Stimulated activated naive CD8-positive, alpha-beta T cell treated with anti-CD3 and anti-CD28 coated beads, Interleukin-15, Interleukin-2, amounts not matched to agents 100 U/mL and 50 U/mL, for 24 hours (primary cell): ENCODE measurements around the gene IRGM.
"Not testable (repeated sequence)": the region's sequence is repeated elsewhere in the genome, so short reads cannot be mapped to it uniquely, and the experiment has no call there.

ENCODE experiments used
- ATAC-seq: fragments of 150-1000 bp; cut with Tn5 transposase; one replicate; pipeline ENCODE4 v1.10.0; 2021
- DNase-seq: peaks from one replicate; pipeline ENCODE4 v3.0.0; 2021

IRGM gene, protein sequence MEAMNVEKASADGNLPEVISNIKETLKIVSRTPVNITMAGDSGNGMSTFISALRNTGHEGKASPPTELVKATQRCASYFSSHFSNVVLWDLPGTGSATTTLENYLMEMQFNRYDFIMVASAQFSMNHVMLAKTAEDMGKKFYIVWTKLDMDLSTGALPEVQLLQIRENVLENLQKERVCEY

DNA sequence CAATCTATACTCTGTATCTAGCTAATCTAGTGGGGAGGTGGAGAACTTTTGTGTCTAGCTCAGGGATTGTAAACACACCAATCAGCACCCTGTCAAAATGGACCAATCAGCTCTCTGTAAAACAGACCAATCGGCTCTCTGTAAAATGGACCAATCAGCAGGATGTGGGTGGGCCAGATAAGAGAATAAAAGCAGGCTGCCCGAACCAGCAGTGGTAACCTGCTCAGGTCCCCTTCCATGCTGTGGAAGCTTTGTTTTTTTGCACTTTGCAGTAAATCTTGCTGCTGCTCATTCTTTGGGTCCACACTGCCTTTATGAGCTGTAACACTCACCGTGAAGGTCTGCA lies at the start of gene IRGM:
TSS of gene IRGM (plus strand) at position 214 of the 346 bp plus-strand sequence. CDS start 1,603 bp downstream, outside the sequence.
- ATAC-seq, DNase-seq: not testable (repeated sequence)

DNA sequence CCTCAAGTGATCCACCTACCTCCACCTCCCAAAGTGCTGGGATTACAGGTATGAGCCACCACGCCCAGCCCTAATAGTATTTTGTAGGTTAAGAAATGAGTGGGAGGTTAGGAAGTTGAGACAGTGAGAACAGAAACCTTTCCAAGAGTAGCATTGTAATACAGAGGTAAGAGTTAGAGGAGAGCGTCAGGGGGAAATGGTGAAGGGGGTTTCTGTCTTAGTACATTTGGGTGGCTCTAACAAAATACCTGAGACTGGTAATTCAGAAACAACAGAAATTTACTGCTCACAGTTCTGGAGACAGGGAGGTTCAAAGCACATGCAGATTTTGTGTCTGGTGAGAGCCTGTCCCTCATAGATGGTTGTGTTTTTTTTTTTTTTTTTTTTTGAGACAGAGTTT lies 48.9 kb upstream of the IRGM start:
- no peak for DNase-seq
- ATAC-seq = no peak

DNA sequence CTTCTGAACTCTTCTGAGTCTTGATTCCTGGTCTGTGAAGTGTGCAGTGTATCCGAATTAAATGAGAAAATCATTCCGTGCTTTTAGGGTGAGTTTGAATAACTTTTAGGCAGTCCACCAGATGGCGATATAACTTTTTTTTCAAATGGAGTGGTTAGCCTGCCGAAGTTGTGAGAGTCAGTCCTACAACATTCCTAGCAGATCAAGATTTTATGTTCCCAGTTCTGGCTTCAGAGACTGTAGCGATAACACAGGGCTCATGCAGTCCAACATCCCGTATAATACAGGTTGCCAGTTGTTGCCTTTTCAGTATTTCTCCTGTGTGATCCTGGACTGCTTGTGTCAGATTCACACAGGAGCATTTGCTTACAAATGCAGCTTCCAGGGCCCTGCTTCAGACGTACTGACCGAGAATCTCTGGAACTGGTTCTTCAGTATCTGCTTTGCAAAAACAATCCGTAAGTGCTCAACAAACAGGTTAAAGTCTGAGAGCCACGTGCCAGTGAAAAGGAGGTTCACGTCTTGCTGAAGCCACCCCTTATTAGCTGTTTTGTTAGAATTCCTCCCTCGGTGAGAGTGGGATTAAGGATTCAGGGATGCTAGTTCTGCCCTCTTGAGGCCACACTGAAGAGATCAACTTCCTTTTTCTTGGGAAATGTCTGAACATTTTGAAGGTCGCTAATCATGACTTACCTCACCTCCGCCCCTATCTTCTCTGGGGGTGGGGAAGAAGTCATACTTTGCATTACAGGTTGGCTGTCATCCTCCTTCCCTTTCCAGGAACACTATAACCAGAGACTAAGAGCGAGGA lies 45.0 kb upstream of the IRGM start:
- peak; percentile 77 for ATAC-seq

DNA sequence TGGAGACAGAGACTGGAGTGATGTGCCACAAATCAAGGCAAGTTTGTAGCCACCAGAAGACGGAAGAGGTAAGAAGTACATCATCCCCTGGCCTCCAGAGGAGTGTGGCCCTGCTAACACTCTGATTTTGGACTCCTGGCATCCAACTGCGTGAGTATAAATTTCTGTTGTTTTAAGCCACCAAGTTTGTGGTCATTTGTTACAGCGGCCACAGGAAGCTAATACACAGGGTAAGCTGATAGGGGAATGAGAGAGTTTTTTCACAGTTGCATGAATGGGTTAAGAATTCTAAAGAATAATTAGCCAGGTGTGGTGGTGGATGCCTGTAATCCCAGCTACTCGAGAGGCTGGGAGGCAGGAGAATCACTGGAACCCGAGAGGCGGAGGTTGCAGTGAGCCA lies 41.9 kb upstream of the IRGM start:
- DNase-seq = no peak
- ATAC-seq = no peak

More for the DNA sequence above, 45.0 kb upstream of the IRGM start:
- DNase-seq = no peak

DNA sequence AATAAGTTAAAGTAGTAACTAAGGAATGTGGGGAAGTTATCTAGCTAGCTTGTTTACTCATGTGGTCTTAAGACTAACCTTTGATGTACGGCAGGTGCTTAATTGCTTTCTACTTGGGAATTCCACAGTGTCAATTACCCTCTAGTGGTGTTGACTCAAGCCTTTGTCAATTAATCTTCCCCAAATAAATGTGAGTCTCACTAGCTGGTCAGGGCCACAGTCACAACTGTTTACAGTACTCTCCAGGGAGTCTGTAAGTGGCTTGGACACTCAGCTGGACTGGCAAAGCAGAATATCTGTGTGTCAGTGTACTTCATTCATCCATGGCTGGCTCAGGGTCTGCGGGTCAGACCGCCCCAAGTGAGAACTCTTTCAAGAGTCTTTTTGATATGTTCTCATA lies 37.0 kb upstream of the IRGM start:
- no peak for ATAC-seq
- no peak for DNase-seq

DNA sequence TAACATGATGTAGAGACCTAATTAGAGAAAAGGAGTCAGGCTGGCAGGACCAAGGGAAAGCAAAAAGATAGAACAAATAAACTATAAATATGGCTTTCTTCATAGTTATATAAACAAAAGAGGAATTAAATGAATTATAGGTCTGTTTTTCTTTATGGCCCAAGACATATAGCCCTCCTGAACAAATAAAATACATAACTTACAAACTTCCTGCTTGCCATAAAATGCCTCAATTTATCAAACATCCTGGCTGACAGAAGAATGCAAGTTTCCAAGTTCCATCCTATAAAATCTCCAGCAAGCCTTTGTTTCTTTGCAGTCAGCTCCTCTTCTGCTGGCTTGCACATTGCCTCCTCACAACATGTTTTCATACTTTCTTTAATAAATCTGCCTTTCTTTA lies 31.3 kb upstream of the IRGM start:
- ATAC-seq (no peak), DNase-seq (no peak)

DNA sequence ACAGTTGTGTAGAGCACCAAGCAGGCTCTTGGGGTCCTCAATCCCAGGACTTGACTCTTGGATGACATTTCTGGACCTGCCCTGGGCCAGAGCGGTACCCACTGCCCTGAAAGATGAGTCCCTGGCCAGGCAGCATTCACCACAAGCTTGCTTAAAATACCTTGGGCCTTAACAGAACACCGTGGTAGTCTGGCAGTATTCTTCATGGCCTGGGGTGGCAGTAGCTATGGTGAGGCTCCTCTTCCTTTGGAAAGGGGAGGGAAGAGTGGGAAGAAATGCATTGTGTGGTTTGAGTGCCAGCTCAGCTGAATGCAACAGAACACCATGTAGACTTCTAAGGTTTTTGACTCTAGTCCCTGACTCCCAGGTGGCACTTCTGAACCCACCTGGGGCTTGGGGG lies 29.4 kb upstream of the IRGM start:
- DNase-seq (no peak), ATAC-seq (no peak)

DNA sequence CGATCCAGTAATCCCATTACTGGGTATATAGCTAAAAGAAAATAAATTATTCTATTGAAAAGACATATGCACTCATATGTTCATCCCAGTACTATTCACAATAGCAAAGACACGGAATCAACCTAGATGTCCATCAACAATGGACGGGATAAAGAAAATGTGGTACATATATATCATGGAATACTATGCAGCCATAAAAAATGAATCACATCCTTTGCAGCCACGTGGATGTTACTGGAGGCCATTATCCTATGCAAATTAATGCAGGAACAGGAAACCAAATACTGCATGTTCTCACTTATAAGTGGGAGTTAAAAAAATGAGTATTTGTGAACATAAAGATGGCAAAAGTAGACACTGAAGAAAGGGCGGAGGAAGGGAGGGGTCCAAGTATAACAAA lies 16.6 kb upstream of the IRGM start:
- DNase-seq = no peak
- ATAC-seq = no peak

DNA sequence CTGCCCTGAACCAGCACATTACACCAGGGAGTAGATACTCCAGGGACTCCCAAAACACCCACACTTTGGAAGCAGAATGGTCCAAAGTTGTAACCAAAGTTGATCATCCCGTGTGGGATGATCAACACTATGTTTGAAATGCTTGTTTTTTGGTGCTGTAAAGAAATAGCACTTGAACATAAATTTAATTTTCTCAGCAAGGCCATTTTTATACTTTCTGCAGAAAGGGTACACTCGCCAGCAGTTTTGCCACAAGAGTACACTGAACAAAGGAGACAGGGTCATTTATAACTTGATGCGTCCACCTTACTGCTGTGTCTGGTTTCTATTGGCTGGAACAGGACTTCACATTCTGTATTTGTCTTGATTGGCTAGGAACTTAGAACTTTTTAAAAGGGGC lies 14.5 kb upstream of the IRGM start:
- not testable (repeated sequence) for ATAC-seq, DNase-seq

DNA sequence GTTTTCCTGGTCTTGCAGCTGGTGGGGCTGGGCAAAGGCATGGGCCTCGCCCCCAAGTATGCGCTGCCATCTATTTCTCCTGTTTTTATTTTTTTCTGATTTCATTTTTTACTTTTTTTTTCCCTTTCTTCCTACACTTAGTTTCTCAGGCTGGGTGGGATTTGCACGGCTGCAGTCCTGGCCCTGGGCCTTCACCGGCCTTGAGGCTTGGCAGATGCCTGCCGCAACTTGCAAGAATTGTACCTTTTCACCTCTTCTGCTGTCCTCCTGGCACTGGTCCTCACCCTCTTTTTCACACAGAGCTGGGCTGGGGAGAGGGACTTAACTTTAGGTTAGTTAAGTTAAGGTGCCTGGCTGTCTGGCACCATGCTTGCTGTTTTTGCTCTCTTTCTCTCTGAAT lies 10.3 kb upstream of the IRGM start:
- DNase-seq = no peak
- ATAC-seq = no peak

DNA sequence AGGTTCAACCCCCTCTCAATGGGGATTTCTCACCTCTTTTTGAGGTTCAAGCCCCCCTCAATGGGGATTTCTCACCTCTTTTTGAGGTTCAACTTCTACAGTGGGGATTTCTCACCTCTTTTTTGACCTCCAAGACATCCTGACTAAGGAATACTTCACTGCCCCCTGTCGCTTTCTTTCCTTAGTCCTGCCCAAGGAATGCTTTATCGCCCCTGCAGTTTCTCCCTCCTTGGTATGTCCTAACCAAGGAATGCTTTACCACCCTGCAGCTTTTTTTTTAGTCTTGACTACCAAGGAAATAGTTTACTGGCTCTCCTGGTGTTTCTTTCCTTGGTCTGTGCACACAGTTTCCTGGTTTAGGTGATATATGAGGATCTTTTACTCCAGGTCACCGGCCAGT lies 9.6 kb upstream of the IRGM start:
- DNase-seq = no peak
- no peak for ATAC-seq

DNA sequence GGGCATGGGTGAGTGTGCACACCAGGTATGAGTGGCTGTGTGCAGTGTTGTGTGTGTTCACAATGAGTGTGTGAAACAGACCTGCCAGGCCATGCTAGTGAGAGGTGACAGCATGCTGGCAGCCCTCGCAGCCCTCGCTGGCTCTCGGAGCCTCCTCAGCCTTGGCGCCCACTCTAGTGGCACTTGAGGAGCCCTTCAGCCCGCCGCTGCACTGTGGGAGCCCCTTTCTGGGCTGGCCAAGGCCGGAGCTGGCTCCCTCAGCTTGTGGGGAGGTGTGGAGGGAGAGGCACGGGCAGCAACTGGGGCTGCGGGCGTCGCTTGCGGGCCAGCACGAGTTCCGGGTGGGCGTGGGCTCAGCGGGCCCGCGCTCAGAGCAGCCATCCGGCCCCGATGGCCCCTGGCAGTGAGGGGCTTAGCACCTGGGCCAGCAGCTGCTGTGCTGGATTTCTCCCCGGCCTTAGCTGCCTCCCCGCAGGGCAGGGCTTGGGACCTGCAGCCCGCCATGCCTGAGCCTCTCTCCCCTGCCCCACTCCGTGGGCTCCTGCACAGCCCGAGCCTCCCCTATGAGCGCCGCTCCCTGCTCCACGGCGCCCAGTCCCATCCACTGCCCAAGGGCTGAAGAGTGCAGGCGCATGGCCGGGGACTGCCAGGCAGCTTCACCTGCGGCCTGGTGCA lies 999 bp upstream of the IRGM start:
- DNase-seq, ATAC-seq: not testable (repeated sequence)

DNA sequence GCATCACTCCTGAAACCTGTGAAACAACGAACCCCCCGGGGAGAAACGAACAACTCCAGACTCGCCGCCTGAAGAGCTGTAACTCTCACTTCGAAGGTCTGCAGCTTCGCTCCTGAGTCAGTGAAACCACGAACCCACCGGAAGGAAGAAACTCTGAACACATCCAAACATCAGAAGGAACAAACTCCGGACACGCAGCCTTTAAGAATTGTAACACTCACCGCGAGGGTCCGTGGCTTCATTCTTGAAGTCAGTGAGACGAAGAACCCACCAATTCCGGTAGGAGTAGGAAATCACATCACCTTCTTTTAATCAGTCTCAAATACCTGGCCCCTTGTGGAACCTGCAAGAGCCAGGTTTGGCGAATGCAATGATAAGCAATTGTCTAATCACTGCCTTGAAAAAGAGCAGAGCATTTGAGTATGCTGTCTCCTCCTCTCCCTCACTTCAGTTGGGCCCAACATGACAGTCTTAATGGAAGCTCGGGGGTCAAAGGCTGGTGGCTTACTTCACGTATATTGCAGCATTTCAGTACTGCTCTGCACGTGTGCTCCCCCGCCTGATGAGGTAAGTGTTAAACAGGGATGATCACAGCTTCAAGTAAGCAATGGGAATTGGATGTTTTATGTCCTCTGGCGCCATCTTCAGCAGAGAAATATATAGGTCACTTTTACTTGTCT lies 473 bp downstream of the IRGM start:
- ATAC-seq = peak; percentile 94
- peak; percentile 55 for DNase-seq

DNA sequence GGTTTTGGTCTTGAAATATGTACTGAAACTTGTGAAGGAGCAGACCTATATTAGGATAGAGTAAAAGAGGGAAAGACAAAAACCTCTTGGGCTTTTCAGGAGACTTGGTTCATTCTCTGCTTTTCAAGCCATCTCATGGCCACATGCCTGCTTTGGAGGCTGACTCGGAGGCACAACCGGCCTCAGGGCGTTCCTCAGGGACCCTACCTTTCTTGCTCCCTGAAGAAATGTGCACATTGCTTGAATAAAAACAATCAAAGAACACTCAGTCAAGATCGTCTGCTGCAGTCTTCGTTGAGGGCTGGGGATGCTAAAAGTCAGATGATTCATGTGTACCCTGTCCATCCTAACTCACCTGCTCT lies 994 bp downstream of the IRGM start:
- DNase-seq (no peak), ATAC-seq (no peak)

DNA sequence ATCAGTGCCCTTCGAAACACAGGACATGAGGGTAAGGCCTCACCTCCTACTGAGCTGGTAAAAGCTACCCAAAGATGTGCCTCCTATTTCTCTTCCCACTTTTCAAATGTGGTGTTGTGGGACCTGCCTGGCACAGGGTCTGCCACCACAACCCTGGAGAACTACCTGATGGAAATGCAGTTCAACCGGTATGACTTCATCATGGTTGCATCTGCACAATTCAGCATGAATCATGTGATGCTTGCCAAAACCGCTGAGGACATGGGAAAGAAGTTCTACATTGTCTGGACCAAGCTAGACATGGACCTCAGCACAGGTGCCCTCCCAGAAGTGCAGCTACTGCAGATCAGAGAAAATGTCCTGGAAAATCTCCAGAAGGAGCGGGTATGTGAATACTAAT lies 1.9 kb downstream of the IRGM start:
- ATAC-seq (no peak), DNase-seq (no peak)

DNA sequence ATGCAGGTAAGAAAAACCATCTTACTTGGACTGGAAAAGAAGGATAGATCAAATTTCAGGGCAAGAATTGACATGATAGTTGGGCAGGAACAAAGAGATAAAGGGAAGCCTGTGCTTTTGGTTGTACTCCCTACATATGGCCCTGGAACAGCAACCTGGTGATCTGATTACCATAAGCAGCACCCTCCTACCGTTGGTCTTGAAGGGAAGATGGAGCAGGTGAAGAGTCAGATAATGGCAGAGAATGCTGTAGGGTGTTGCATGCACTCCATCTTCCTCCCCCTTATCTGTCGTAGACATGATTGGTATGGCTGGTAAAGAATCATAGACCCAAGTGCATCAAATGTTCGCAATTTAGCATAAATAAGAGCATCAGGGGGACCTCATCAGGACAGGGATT lies 4.7 kb downstream of the IRGM start:
- ATAC-seq (no peak), DNase-seq (no peak)

DNA sequence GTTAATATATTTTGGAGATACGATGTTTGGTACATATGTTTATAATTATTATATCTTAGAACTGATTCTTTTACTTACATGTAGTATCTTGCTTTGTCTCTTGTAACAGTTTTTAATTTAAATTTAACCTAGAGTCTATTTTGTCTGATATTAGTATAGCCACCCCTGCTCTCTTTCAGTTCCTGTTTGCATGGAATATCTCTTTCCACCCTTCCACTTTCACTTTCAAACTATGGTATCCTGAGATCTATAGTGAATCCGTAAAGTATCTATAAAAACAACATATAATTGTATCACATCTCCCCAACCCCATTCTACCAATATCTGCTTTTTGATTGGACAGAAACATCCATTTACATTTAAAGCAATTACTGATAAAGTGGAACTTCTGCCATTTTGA lies 7.2 kb downstream of the IRGM start:
- peak; percentile 43 for ATAC-seq
- DNase-seq = no peak

DNA sequence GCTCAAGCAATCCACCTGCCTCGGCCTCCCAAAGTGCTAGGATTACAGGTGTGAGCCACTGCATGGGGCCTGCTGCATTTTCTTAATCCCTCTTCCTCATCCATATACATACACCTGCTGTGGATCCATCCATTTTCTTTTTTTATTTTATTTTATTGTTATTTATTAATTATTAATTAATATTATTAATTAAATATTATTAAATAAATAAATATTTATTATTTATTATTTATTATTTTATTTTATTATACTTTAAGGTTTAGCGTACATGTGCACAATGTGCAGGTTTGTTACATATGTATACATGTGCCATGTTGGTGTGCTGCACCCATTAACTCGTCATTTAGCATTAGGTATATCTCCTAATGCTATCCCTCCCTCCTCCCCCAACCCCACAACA lies 10.4 kb downstream of the IRGM start:
- DNase-seq, ATAC-seq: not testable (repeated sequence)

DNA sequence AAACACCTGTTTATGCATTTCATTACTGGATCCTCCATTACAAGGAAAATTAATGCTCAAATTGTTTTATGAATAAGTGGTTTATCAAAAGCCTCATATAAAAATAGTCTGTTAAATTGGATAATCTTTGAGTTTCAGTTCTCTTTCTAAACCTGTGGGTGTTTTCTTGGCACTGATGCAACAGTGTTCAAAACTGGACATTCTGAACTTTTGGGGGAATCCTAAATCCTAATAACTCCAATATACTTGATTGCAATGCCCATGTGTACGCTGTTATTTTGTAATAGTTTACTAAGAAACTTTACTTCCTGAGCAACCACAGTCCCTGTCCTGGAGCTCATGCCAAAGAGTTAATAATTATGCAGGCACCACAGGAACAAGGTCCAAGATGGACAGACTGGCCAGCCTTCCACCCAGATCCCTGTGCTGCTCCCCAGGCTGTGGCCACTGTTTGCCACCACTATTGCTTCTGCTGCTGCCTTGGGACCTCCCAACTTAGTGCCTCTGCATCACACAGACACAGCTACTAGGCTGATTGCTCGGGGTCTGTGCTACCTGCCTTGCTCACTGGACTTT lies 14.0 kb downstream of the IRGM start:
- ATAC-seq = no peak

DNA sequence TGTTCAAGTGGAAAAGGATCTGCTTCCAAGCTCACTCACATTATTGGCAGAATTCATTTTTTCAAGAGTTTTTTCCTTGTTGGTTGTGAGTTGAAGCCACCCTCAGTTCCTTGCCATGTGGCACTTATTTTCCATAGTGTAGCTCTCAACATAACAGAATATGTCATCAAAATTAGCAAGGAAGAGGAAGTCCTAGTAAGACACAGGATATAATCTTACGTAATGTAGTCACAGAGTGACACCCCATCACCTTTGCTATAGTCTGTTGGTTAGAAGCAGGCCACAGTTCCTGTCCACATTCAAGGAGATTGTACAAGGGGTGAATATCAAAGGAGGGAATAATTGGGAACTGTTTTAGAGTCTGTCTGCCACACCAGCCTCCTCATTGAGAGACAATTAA lies 15.7 kb downstream of the IRGM start:
- ATAC-seq (no peak), DNase-seq (no peak)

More for the DNA sequence above, 14.0 kb downstream of the IRGM start:
- DNase-seq = no peak

DNA sequence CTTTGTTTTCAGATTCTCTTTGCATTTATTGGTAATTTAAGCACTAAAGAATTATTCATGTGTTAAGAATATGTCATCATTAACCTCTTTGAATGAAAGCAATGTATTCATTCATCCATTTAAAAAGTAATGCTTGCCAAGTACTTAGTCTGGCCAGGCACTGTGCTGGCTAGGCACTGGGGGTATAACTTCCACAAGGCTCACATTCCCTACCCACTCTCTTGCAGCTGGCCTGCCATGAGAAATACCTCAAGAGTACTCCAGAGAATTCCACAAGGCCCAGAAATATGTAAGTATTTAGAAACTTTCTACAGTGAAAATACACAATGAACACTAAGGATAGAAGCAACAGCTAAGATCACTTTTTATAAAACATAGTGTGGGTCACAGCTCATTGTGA lies 33.0 kb downstream of the IRGM start:
- DNase-seq = no peak
- no peak for ATAC-seq
